HepG2 (cell line): Measurements from ENCODE around the gene METAP1D. TPM values are rescaled to one million over a fixed set of nuclear protein-coding genes. Genes with fewer than 3 reads are reported as not detected.
A peak's percentile ranks its signal among the peaks of the same experiment; 100 is the strongest.

Experiments used
- FIP1L1 ChIP-seq: fragments of 200-400 bp; formaldehyde crosslinking; IDR thresholded peaks from 2 replicates; pipeline ENCODE4 v1.6.1; 2018; ENCODE audit warnings: low read depth, mild to moderate bottlenecking, low read length, moderate library complexity, borderline replicate concordance; ENCODE audit not compliant: insufficient read depth
- HMGA1 ChIP-seq: sonication (generic); formaldehyde crosslinking; conservative IDR thresholded peaks from 2 replicates; pipeline ENCODE4 v1.4.0; 2020; ENCODE audit warnings: missing genetic modification reagents
- ONECUT2 ChIP-seq: sonication (generic); formaldehyde crosslinking; IDR thresholded peaks from 2 replicates; pipeline ENCODE4 v1.4.0; 2020; ENCODE audit warnings: missing genetic modification reagents
- SNRNP70 ChIP-seq: fragments of 200-400 bp; formaldehyde crosslinking; IDR thresholded peaks from 2 replicates; pipeline ENCODE4 v1.6.1; 2017; ENCODE audit warnings: mild to moderate bottlenecking, low read depth, low read length, moderate library complexity
- YEATS4 ChIP-seq: sonication (generic); formaldehyde crosslinking; IDR thresholded peaks from 2 replicates; pipeline ENCODE4 v1.4.0; 2020; ENCODE audit warnings: missing genetic modification reagents, borderline replicate concordance
- ZKSCAN8 ChIP-seq: IDR thresholded peaks from 2 replicates; pipeline ENCODE4 v1.6.1; 2016; ENCODE audit warnings: borderline replicate concordance, missing genetic modification reagents, missing compliant biosample characterization
- ZNF432 ChIP-seq: sonication (generic); formaldehyde crosslinking; IDR thresholded peaks from 2 replicates; pipeline ENCODE4 v1.5.0; 2020; ENCODE audit warnings: missing genetic modification reagents, mild to moderate bottlenecking, borderline replicate concordance
- ZNF44 ChIP-seq: sonication (generic); formaldehyde crosslinking; IDR thresholded peaks from 2 replicates; pipeline ENCODE4 v1.5.1; 2020; ENCODE audit warnings: mild to moderate bottlenecking, missing genetic modification reagents
- polyA plus RNA-seq, 8 experiments: library from polyadenylated mRNA; depleted of rRNA in 3 of 8; stranded (reverse) in 7 of 8; unstranded in 1 of 8; fragments of >200 nt; fragmentation: Illumina TruSeq in 4 of 8; extraction: Trizol in 4 of 8; gene quantifications; 2 replicates each; pipeline versions ENCODE4 v1.2.1 to v1.2.3, GENCODE V29; 2011 to 2016; ENCODE audit warnings: low read depth in 4 of 8, missing spikeins in 1 of 8, mixed read lengths in 1 of 8; ENCODE audit not compliant: insufficient read depth in 1 of 8
- total RNA-seq, 5 experiments: library from RNA; depleted of rRNA; stranded (reverse); fragments of >200 nt; fragmentation: Illumina TruSeq; extraction: Trizol; gene quantifications; 2 replicates each; pipeline ENCODE4 v1.2.3, GENCODE V29; 2016; ENCODE audit warnings: low read depth in 1 of 5
- TF ChIP-seq, protein P1 (sequence below): sonication (generic); formaldehyde crosslinking; IDR thresholded peaks from 2 replicates; pipeline ENCODE4 v1.5.0; 2020; ENCODE audit warnings: mild to moderate bottlenecking, missing genetic modification reagents, borderline replicate concordance
- TF ChIP-seq, protein P2 (sequence below): sonication (generic); formaldehyde crosslinking; IDR thresholded peaks from 2 replicates; pipeline ENCODE4 v1.4.0; 2020; ENCODE audit warnings: mild to moderate bottlenecking, missing genetic modification reagents
- TF ChIP-seq, protein P3 (sequence below): IDR thresholded peaks from 2 replicates; pipeline ENCODE4 v1.6.1; 2012; ENCODE audit warnings: low read depth, low read length, improper control_type of control experiment
- TF ChIP-seq, protein P4 (sequence below): sonication (generic); formaldehyde crosslinking; conservative IDR thresholded peaks from 2 replicates; pipeline ENCODE4 v1.5.0; 2020; ENCODE audit warnings: missing genetic modification reagents
- TF ChIP-seq, protein P5 (sequence below): sonication (generic); formaldehyde crosslinking; IDR thresholded peaks from one replicate; pipeline ENCODE4 v1.5.1; 2020; ENCODE audit warnings: mild to moderate bottlenecking, missing genetic modification reagents; ENCODE audit errors: not compliant biosample characterization

Gene METAP1D
- total and polyA plus RNA-seq, 2 of the 13 experiments (the other 11 are each of a cell fraction or from before 2014, with no cell fraction given), result 14.7 to 21.6 TPM

DNA sequence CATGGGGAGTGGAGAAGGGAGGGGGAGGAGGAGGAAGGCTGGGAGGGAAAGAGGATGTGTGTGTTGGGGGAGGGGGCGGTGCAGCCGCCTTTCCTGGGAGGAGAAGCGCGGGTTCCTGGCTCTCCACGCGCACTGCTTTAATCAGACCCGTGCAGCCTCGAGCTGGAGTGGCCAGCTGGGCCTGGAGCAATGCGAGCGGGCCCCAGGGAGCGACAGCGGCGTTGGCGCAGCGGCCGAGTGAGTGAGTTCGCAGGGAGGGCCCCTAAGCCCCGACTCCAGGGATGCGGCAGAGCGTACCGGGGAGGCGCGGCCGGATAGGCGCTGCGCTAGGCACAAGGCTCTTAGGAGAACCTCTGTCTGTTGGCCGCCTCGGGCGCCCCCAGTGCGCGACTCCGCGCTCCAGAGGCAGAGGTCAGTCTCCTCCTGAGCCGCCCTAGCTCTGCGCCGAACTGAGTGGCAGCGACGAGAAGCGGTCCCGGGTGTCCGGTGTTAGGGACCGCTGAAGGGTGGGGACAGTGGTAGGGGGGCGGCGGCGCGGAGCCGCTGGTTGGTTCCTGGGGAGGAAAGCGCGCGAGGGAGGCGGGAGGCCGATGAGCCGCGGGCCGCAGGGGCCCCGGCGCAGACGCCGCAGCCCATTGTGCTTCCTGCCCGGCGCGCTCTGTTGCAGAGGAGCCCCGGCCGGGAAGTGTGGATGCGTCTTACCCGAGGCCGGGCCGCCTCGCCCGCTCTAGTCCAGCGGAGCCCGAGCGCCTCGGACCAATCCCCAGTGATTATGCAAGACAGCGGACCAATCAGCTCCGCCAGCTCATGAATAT lies 85.1 kb downstream of the METAP1D start (continued):
- TF ChIP-seq, protein P1, sequence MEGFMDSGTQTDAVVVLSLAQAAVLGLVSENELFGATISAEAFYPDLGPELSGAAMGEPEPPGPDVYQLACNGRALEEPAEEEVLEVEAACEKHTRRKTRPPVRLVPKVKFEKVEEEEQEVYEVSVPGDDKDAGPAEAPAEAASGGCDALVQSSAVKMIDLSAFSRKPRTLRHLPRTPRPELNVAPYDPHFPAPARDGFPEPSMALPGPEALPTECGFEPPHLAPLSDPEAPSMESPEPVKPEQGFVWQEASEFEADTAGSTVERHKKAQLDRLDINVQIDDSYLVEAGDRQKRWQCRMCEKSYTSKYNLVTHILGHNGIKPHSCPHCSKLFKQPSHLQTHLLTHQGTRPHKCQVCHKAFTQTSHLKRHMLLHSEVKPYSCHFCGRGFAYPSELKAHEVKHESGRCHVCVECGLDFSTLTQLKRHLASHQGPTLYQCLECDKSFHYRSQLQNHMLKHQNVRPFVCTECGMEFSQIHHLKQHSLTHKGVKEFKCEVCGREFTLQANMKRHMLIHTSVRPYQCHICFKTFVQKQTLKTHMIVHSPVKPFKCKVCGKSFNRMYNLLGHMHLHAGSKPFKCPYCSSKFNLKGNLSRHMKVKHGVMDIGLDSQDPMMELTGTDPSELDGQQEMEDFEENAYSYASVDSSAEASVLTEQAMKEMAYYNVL (CRISPR knock-in tag), result peak; percentile 81; the same call in 1 of the 2 replicates
- TF ChIP-seq ZNF44 (CRISPR knock-in tag), result no peak
- no peak for TF ChIP-seq HMGA1
- no peak for TF ChIP-seq YEATS4 (CRISPR knock-in tag)
- TF ChIP-seq, protein P2, sequence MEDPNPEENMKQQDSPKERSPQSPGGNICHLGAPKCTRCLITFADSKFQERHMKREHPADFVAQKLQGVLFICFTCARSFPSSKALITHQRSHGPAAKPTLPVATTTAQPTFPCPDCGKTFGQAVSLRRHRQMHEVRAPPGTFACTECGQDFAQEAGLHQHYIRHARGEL (CRISPR knock-in tag), result no peak
- TF ChIP-seq SNRNP70, result no peak
- TF ChIP-seq, protein P3, sequence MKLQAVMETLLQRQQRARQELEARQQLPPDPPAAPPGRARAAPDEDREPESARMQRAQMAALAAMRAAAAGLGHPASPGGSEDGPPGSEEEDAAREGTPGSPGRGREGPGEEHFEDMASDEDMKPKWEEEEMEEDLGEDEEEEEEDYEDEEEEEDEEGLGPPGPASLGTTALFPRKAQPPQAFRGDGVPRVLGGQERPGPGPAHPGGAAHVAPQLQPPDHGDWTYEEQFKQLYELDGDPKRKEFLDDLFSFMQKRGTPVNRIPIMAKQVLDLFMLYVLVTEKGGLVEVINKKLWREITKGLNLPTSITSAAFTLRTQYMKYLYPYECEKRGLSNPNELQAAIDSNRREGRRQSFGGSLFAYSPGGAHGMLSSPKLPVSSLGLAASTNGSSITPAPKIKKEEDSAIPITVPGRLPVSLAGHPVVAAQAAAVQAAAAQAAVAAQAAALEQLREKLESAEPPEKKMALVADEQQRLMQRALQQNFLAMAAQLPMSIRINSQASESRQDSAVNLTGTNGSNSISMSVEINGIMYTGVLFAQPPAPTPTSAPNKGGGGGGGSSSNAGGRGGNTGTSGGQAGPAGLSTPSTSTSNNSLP, result no peak
- no peak for TF ChIP-seq ONECUT2 (CRISPR knock-in tag)
- TF ChIP-seq, protein P4, sequence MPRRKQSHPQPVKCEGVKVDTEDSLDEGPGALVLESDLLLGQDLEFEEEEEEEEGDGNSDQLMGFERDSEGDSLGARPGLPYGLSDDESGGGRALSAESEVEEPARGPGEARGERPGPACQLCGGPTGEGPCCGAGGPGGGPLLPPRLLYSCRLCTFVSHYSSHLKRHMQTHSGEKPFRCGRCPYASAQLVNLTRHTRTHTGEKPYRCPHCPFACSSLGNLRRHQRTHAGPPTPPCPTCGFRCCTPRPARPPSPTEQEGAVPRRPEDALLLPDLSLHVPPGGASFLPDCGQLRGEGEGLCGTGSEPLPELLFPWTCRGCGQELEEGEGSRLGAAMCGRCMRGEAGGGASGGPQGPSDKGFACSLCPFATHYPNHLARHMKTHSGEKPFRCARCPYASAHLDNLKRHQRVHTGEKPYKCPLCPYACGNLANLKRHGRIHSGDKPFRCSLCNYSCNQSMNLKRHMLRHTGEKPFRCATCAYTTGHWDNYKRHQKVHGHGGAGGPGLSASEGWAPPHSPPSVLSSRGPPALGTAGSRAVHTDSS, result no peak
- 0 out of 2 replicates have a peak, but pooled peaks have one; percentile 23 for TF ChIP-seq FIP1L1
- TF ChIP-seq, protein P5, sequence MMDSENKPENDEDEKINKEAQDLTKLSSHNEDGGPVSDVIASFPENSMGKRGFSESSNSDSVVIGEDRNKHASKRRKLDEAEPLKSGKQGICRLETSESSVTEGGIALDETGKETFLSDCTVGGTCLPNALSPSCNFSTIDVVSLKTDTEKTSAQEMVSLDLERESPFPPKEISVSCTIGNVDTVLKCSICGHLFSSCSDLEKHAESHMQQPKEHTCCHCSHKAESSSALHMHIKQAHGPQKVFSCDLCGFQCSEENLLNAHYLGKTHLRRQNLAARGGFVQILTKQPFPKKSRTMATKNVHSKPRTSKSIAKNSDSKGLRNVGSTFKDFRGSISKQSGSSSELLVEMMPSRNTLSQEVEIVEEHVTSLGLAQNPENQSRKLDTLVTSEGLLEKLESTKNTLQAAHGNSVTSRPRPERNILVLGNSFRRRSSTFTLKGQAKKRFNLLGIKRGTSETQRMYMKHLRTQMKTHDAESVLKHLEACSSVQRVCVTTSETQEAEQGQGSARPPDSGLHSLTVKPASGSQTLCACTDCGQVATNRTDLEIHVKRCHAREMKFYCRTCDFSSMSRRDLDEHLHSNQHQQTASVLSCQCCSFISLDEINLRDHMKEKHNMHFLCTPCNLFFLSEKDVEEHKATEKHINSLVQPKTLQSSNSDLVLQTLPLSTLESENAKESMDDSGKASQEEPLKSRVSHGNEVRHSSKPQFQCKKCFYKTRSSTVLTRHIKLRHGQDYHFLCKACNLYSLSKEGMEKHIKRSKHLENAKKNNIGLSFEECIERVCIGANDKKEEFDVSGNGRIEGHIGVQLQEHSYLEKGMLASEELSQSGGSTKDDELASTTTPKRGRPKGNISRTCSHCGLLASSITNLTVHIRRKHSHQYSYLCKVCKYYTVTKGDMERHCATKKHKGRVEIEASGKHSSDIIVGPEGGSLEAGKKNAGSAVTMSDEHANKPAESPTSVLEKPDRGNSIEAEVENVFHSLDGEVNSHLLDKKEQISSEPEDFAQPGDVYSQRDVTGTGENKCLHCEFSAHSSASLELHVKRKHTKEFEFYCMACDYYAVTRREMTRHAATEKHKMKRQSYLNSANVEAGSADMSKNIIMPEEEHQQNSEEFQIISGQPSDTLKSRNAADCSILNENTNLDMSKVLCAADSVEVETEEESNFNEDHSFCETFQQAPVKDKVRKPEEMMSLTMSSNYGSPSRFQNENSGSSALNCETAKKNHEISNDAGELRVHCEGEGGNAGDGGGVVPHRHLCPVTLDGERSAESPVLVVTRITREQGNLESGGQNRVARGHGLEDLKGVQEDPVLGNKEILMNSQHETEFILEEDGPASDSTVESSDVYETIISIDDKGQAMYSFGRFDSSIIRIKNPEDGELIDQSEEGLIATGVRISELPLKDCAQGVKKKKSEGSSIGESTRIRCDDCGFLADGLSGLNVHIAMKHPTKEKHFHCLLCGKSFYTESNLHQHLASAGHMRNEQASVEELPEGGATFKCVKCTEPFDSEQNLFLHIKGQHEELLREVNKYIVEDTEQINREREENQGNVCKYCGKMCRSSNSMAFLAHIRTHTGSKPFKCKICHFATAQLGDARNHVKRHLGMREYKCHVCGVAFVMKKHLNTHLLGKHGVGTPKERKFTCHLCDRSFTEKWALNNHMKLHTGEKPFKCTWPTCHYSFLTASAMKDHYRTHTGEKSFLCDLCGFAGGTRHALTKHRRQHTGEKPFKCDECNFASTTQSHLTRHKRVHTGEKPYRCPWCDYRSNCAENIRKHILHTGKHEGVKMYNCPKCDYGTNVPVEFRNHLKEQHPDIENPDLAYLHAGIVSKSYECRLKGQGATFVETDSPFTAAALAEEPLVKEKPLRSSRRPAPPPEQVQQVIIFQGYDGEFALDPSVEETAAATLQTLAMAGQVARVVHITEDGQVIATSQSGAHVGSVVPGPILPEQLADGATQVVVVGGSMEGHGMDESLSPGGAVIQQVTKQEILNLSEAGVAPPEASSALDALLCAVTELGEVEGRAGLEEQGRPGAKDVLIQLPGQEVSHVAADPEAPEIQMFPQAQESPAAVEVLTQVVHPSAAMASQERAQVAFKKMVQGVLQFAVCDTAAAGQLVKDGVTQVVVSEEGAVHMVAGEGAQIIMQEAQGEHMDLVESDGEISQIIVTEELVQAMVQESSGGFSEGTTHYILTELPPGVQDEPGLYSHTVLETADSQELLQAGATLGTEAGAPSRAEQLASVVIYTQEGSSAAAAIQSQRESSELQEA (CRISPR knock-in tag), result no peak
- no peak for TF ChIP-seq ZNF432 (CRISPR knock-in tag)
- no peak for TF ChIP-seq ZKSCAN8
